Hepatocyte (in vitro differentiated cells): Measurements from ENCODE around the gene SEPTIN11. TPM values are rescaled to one million over a fixed set of nuclear protein-coding genes. Genes with fewer than 3 reads are reported as not detected.
"Not testable (repeated sequence)": the region's sequence is repeated elsewhere in the genome, so short reads cannot be mapped to it uniquely, and the experiment has no call there.

ENCODE experiments used
- DNase-seq: peaks from one replicate; pipeline ENCODE4 v3.0.0-alpha.2; 2016; ENCODE audit warnings: low spot score
- H2AFZ ChIP-seq: fragments of 200-600 bp; sonication (generic); 2 replicates; pipeline ENCODE4 v1.6.0; 2016; ENCODE audit warnings: antibody characterized with exemption, mild to moderate bottlenecking
- H3K27ac ChIP-seq: fragments of 200-600 bp; sonication (generic); 2 replicates; pipeline ENCODE4 v1.5.1; 2016; ENCODE audit warnings: mild to moderate bottlenecking
- H3K27me3 ChIP-seq: fragments of 200-600 bp; sonication (generic); 2 replicates; pipeline ENCODE4 v1.6.1; 2016
- H3K36me3 ChIP-seq: fragments of 200-600 bp; sonication (generic); replicated peaks from 2 replicates; pipeline ENCODE4 v1.5.1; 2016; ENCODE audit warnings: low read depth; ENCODE audit not compliant: insufficient read depth
- H3K4me1 ChIP-seq: fragments of 200-600 bp; sonication (generic); 2 replicates; pipeline ENCODE4 v1.5.1; 2016; ENCODE audit warnings: mild to moderate bottlenecking, moderate library complexity; ENCODE audit not compliant: insufficient read depth
- H3K4me2 ChIP-seq: fragments of 200-600 bp; sonication (generic); 2 replicates; pipeline ENCODE4 v1.6.0; 2016
- H3K4me3 ChIP-seq: fragments of 200-600 bp; sonication (generic); 2 replicates; pipeline ENCODE4 v1.5.1; 2016; ENCODE audit warnings: mild to moderate bottlenecking
- H3K79me2 ChIP-seq: fragments of 200-600 bp; sonication (generic); 2 replicates; pipeline ENCODE4 v1.6.0; 2017; ENCODE audit warnings: mild to moderate bottlenecking
- H3K9me2 ChIP-seq: fragments of 200-600 bp; sonication (generic); replicated peaks from 2 replicates; pipeline ENCODE4 v1.6.0; 2017; ENCODE audit warnings: mild to moderate bottlenecking; ENCODE audit not compliant: insufficient read depth
- H3K9me3 ChIP-seq: fragments of 200-600 bp; sonication (generic); 2 replicates; pipeline ENCODE4 v1.5.1; 2016; ENCODE audit warnings: low read depth, mild to moderate bottlenecking
- H4K20me1 ChIP-seq: fragments of 200-600 bp; sonication (generic); 2 replicates; pipeline ENCODE4 v1.6.0; 2016; ENCODE audit warnings: mild to moderate bottlenecking; ENCODE audit not compliant: insufficient read depth, poor library complexity, severe bottlenecking
- CTCF ChIP-seq: fragments of 200-600 bp; sonication (generic); IDR thresholded peaks from 2 replicates; pipeline ENCODE4 v1.5.1; 2016; ENCODE audit warnings: antibody characterized with exemption, mild to moderate bottlenecking; ENCODE audit not compliant: poor library complexity
- EZH2 ChIP-seq: fragments of 200-600 bp; sonication (generic); IDR thresholded peaks from 2 replicates; pipeline ENCODE4 v1.6.1; 2016; ENCODE audit warnings: antibody characterized with exemption, mild to moderate bottlenecking, borderline replicate concordance
- EZH2phosphoT487 ChIP-seq: fragments of 200-600 bp; sonication (generic); IDR thresholded peaks from one replicate; pipeline ENCODE4 v1.6.1; 2018; ENCODE audit warnings: antibody characterized with exemption, mild to moderate bottlenecking, low read depth, moderate library complexity; ENCODE audit not compliant: unreplicated experiment, severe bottlenecking
- WGBS: methylation state at CpG from one replicate; pipeline ENCODE4 v1.1.6; 2016; ENCODE audit warnings: low lambda C conversion rate; ENCODE audit errors: missing lambda C conversion rate; 5-methylcytosine and 5-hydroxymethylcytosine counted together
- polyA plus RNA-seq: library from polyadenylated mRNA; unstranded; fragments of >200 nt; fragmentation: Nextera tagmentation; extraction: Ambion mirVana; gene quantifications from 2 replicates; pipeline ENCODE4 v1.2.1, GENCODE V29; 2016
- total RNA-seq: library from RNA; depleted of rRNA; stranded (reverse); fragments of >200 nt; gene quantifications from 2 replicates; pipeline ENCODE4 v1.2.3, GENCODE V29; 2014

The SEPTIN11 gene
- total and polyA plus RNA-seq, 2 experiments from 2014 or later, result 68.3 to 146 TPM

GRCh38 chr4:76960014-76960413, 10.5 kb downstream of the SEPTIN11 start:
- 70% methylated on average over 4 of the region's 4 CpGs for WGBS
- Histone ChIP-seq H3K79me2 (peaks cover 86% of the 10 kb centered on the region), H3K27me3 (no peaks in the 10 kb centered on the region), H3K9me3 (no peaks in the 10 kb centered on the region), H4K20me1 (no peaks in the 10 kb centered on the region), H3K4me3 (no peak overlapping the region), H3K4me2 (peak overlapping the region; percentile 40), H2AFZ (no peak overlapping the region), H3K4me1 (peaks cover 27% of the 10 kb centered on the region), H3K27ac (peak overlapping the region; percentile 85), H3K9me2 (no peaks in the 10 kb centered on the region), H3K36me3 (no peaks in the 10 kb centered on the region)
- DNase-seq, result peak; percentile 61
- TF ChIP-seq EZH2phosphoT487 (no peak), CTCF (no peak), EZH2 (no peak)

DNA sequence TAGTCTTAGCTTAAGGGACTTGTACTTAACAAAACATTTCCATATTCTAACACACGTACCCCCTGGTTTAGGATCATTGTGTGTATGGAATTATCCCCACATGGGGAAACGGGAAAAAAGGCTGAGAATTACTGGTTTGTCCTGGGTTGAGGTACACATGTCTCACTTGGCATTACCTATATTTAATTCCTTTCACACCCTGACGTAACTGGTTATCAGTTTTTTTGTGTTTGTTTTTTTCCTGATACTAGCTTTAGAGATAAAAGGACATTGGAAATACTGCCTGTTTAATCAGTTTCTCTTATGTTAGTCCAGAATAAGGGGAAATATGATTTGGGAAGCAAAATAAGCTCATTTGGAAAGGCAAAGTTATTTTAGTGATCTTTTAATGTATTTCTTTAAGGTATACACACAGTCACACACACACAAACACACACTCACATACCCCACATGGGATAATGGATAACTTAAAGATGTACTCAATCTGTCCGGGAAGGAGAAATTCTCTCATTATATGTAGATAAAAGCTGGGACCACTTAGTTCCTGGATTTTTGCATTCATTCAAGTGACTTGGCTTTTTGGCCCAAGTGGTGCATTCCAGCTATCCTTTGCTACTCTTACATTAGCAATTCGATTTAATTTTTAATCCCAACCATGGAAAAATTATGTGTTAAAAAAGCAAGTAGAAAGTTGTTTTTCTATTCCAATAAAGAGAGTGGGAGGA, 13.0 kb downstream of the SEPTIN11 start:
- peak overlapping the region; percentile 42 for H3K27ac ChIP-seq
- no peak for TF ChIP-seq EZH2
- TF ChIP-seq CTCF, result no peak
- TF ChIP-seq EZH2phosphoT487, result no peak
- H3K27me3 ChIP-seq, result no peaks in the 10 kb centered on the region
- 64% methylated on average over 5 of the region's 5 CpGs for WGBS
- H3K36me3 ChIP-seq, result no peaks in the 10 kb centered on the region
- no peaks in the 10 kb centered on the region for H4K20me1 ChIP-seq
- DNase-seq, result no peak
- H3K4me3 ChIP-seq, result no peak overlapping the region
- H3K9me3 ChIP-seq, result no peaks in the 10 kb centered on the region
- peaks cover 25% of the 10 kb centered on the region for H3K4me1 ChIP-seq
- H2AFZ ChIP-seq, result no peak overlapping the region
- H3K4me2 ChIP-seq, result peak overlapping the region; percentile 17
- H3K9me2 ChIP-seq, result no peaks in the 10 kb centered on the region
- H3K79me2 ChIP-seq, result peaks cover 94% of the 10 kb centered on the region

DNA sequence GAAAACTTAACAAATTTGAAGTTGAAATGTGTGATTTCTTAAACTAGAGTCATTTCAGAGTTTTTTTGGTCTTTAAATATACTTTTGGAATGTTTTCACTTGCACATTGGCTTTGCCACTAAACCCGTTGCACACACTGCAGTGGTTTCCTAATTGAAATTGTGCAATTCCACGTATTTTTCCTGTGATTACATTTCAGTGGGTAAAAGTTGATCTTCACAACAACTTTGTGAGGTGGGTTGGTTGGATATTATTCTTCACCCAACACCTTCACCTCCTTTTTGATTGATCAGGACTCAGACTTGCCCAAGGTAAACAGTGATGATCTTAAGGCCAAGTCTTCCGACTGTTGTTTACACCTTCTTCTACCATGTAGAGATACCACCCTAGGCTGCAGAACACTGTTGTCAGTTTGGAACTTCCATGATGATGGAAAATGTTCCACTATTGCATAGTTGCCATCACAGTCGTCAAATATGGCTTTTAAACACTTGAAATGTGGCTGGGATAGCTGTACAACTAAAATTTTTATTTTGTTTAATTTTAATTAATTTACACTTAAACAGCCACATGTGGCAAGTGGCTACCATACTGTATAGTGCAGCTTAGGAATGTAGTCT, 13.7 kb downstream of the SEPTIN11 start:
- H3K79me2 ChIP-seq, result peaks cover 94% of the 10 kb centered on the region
- no peaks in the 10 kb centered on the region for H3K9me3 ChIP-seq
- H3K4me1 ChIP-seq, result peaks cover 19% of the 10 kb centered on the region
- no peak overlapping the region for H3K4me3 ChIP-seq
- WGBS, result 85% methylated on average over 4 of the region's 4 CpGs
- TF ChIP-seq EZH2, result no peak
- TF ChIP-seq EZH2phosphoT487, result no peak
- TF ChIP-seq CTCF, result no peak
- no peak overlapping the region for H2AFZ ChIP-seq
- H3K36me3 ChIP-seq, result no peaks in the 10 kb centered on the region
- H3K9me2 ChIP-seq, result no peaks in the 10 kb centered on the region
- no peaks in the 10 kb centered on the region for H3K27me3 ChIP-seq
- H3K27ac ChIP-seq, result peak overlapping the region; percentile 42
- no peak overlapping the region for H3K4me2 ChIP-seq
- H4K20me1 ChIP-seq, result no peaks in the 10 kb centered on the region
- no peak for DNase-seq

DNA sequence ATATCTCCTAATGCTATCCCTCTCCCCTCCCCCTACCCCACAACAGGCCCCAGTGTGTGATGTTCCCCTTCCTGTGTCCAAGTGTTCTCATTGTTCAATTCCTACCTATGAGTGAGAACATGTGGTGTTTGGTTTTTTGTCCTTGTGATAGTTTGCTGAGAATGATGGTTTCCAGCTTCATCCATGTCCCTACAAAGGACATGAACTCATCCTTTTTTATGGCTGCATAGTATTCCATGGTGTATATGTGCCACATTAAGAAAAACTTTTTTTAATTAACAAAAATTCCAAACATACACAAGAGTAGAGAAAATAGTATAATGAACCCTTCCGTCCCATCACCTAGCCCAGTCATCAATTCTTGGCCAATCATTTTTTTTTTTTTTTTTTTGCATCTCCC, 14.4 kb downstream of the SEPTIN11 start:
- WGBS, result 100% methylated on average over 1 of the region's 1 CpG

More for the DNA sequence above, 14.4 kb downstream of the SEPTIN11 start:
- Histone ChIP-seq H3K4me1 (peaks cover 19% of the 10 kb centered on the region), H3K79me2 (peaks cover 94% of the 10 kb centered on the region)
- DNase-seq, H3K27me3 ChIP-seq, H3K4me3 ChIP-seq, H3K9me3 ChIP-seq, H3K27ac ChIP-seq, H3K36me3 ChIP-seq, H3K4me2 ChIP-seq, H3K9me2 ChIP-seq, H2AFZ ChIP-seq, H4K20me1 ChIP-seq: not testable (repeated sequence)
